ENCODE measurements around the gene FLACC1.

DNA sequence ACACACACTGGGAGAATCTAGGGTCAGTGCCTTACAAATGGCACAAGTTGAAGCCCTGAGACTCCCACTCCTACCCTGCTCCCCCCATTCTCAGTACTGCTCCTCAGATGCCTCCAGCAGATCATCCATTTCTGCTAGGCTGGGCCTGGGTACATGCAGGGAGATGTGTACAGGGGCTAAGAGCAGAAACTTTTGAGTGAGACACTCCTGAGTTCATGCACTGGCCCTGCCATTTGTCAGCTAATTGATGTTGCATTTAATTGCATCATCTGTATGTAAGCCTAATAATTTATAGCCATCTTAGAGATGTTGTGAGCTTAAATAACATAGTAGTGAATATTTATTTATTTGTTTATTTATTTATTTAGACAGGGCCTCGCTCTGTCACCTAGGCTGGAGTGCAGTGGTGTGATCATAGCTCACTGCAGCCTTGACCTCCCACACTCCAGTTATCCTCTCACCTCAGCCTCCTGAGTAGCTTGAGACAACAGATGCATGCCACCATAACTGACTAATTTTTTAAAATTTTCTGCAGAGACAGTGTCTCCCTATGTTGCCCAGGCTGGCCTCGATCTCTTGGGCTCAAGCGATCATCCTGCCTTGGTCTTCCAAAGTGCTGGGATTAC is 101.6 kb downstream of the FLACC1 start:
- TF ChIP-seq, protein P1, sequence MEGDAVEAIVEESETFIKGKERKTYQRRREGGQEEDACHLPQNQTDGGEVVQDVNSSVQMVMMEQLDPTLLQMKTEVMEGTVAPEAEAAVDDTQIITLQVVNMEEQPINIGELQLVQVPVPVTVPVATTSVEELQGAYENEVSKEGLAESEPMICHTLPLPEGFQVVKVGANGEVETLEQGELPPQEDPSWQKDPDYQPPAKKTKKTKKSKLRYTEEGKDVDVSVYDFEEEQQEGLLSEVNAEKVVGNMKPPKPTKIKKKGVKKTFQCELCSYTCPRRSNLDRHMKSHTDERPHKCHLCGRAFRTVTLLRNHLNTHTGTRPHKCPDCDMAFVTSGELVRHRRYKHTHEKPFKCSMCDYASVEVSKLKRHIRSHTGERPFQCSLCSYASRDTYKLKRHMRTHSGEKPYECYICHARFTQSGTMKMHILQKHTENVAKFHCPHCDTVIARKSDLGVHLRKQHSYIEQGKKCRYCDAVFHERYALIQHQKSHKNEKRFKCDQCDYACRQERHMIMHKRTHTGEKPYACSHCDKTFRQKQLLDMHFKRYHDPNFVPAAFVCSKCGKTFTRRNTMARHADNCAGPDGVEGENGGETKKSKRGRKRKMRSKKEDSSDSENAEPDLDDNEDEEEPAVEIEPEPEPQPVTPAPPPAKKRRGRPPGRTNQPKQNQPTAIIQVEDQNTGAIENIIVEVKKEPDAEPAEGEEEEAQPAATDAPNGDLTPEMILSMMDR (optimal IDR thresholded peaks at IDR 0.05 in 1 of 3, IDR thresholded peaks at IDR 0.05 in 1 of 3, conservative IDR thresholded peaks at IDR 0.05 in 1 of 3; ENCODE audit: extremely low read depth in 1 of 3, insufficient read depth in 2 of 3, low read length in 3 of 3): no peak
- TF ChIP-seq EZH2 (IDR thresholded peaks at IDR 0.05; ENCODE audit: low read length): no peak

All from keratinocyte (primary cell).